SKM-1 (cell line): ENCODE results near the gene CXXC4.

Experiments
- DNase-seq: peaks from one replicate; lab custom pipeline; 2025; ENCODE audit not compliant: unreplicated experiment; lab: John Stamatoyannopoulos, UW

Gene CXXC4

GRCh38 chr4:104424475-104424941, 70.2 kb downstream of the CXXC4 start:
- DNase-seq = no peak

GRCh38 chr4:104421566-104421965, 73.1 kb downstream of the CXXC4 start:
- no peak for DNase-seq

DNA sequence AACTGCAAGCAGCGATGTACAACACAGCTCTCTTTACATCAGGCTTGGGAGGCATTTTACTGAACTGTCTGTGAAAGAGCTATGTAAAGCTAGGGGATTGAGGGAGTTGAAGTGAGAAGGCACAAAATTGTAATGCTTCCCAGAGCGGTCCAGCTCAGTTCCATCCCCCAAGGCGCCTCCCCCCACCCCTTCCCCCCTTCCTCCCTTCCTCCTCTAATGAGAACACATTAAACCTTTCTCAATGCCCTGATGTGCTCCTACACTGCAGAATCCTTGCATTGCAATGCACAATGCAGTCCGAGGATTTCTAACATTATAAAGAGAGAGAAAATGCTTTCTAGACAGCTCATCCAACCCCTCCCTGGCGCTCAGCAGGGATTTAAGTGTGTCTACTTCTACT, 73.9 kb downstream of the CXXC4 start:
- no peak for DNase-seq
